Dermis blood vessel endothelial cell (primary cell): ENCODE measurements around the gene TDRD7. TPM values are rescaled to one million over a fixed set of nuclear protein-coding genes. Genes with fewer than 3 reads are reported as not detected.

Experiments
- DNase-seq: peaks from one replicate; pipeline ENCODE4 v3.0.0; 2010
- total RNA-seq: library from RNA; depleted of rRNA; stranded (reverse); fragments of >200 nt; gene quantifications from 2 replicates; pipeline ENCODE4 v1.2.3, GENCODE V29; 2014

The TDRD7 gene
- total RNA-seq, 1 donor from 2014 or later: 15.8 TPM

GRCh38 chr9:97529363-97530076, 117.6 kb downstream of the TDRD7 start:
- DNase-seq: no peak

GRCh38 chr9:97531888-97532376, 120.0 kb downstream of the TDRD7 start:
- no peak for DNase-seq

DNA sequence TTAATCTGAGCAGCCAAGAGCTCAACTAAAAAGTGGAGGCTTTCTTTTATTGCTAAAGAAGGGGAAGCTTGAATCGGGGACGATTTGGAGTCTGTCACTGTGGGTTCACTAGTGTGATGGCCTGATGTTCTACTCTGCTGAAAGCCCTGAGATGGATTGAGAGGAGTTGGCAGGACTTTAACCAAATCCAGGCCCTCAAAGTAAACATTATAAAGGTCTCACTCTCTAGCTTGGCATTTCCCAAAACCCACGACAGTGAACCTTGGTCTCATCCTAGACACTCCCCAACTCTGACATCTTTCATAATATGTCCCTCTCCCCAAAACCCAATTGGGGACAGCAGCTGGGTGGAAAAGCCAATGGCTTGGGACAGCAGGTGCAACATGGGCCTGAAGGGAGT, 122.3 kb downstream of the TDRD7 start:
- no peak for DNase-seq

DNA sequence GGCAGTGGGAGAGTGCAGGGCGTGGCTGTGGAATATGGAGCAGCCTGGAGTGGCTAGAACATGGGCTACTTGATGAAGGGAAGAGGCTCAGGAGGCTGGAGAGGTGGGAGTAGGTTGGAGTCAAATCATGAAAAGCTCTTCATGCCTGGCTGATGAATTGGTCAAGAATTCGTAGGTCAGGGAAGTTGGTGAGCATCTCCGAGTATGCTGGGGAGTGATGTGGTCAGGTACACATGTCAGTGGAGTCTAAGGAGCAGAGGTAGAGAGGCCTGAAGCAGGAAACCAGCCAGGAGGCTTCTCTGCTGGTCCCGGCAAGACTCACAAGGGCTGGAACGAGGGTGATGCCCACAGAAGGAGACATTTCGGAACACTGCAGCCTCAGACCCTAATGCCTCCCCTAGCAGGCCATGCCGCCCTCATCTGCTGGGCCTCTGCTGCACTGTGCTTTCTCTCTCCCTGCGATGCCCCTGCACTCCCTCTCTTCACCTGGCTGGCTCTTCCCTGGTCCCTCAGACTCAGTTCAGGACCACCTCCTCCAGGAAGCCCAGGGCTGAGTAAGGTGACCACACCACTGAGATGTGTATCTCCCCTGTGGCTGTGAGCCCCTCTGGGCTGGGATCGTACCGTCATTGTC, 123.2 kb downstream of the TDRD7 start:
- DNase-seq: no peak

- no peak for DNase-seq
Observed at GRCh38 chr9:97535771-97536170, 123.9 kb downstream of the TDRD7 start.

DNA sequence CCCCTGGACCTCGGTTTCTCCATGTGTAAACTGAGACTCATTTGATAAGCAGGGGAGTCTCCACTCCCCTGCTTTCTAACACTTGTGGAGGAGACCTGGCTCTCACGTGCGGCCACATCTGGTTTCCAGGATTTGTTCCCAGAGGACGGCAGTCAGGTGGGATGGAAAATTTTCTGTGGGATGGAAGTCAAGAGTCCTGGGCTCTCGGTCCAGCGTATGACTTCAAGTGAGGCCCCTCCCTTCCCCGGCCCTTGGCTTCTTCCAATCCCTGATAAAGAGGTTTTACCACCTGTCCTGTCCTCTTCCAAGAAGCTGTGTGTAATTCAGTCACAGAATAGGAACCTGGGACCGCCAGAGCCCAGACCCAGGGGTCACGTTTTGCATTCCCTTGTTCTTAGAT, 124.6 kb downstream of the TDRD7 start:
- DNase-seq: no peak

- DNase-seq: no peak
Observed at GRCh38 chr9:97543561-97543960, 131.7 kb downstream of the TDRD7 start.

GRCh38 chr9:97545486-97545885, 133.6 kb downstream of the TDRD7 start:
- no peak for DNase-seq

Other genes with a start within 250 kb of the TDRD7 start
- 0.37 and 1.4 TPM in 2 replicates for gene CCDC180, start 104.4 kb upstream of the TDRD7 start, total RNA-seq
- gene TMOD1, start 89.6 kb downstream of the TDRD7 start, total RNA-seq: 3.7 and 5.2 TPM in 2 replicates
- 15.0 and 15.3 TPM in 2 replicates for gene TSTD2, start 221.3 kb downstream of the TDRD7 start, total RNA-seq
- gene NCBP1, start 221.7 kb downstream of the TDRD7 start, total RNA-seq: 42.2 and 53.7 TPM in 2 replicates